ENCODE data around the gene CDKAL1.

The CDKAL1 gene

DNA sequence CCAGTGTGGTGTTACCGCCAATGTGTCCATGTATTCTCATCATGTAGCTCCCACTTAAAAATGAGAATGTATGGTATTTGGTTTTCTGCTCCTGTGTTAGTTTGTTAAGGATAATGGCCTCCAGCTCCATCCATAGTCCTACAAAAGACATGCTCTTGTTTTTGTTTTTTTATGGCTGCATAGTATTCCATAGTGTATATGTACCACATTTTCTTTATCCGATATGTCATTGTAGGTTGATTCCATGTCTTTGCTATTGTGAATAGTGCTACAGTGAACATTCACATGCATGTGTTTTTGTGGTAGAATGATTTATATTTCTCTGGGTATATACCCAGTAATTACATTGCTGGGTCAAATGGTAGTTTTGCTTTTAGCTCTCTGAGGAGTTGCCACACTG lies 207.2 kb downstream of the CDKAL1 start:
- H3K9me3 ChIP-seq (replicated peaks in 1 of 2; ENCODE audit: control insufficient read depth in 2 of 2, insufficient read depth in 1 of 2, low read depth in 1 of 2, low read length in 2 of 2), result peaks cover 0 to 5% of the 10 kb centered on the region in 2 donors
- H2BK15ac ChIP-seq (ENCODE audit: low read length), result no peak overlapping the region
- H4K8ac ChIP-seq (ENCODE audit: low read depth, low read length), result no peak overlapping the region
- no peak overlapping the region for H3K18ac ChIP-seq (ENCODE audit: low read length)
- no peak for DNase-seq (ENCODE audit: low spot score)
- H3K27ac ChIP-seq (replicated peaks; ENCODE audit: low read length), result no peak overlapping the region
- no peak overlapping the region for H2BK5ac ChIP-seq (ENCODE audit: low read length)
- no peak overlapping the region for H4K91ac ChIP-seq (ENCODE audit: low read depth, low read length, poor library complexity)
- no peak overlapping the region for H3K23ac ChIP-seq (ENCODE audit: low read depth, low read length, poor library complexity)
- no CpG with 5 or more reads among the region's 2 CpGs for WGBS, 2 donors (ENCODE audit: extremely low coverage in 2 of 2, insufficient read length in 2 of 2, insufficient replicate concordance in 1 of 2)
- H2AFZ ChIP-seq (ENCODE audit: low read length), result no peak overlapping the region
- H2AK5ac ChIP-seq (ENCODE audit: low read depth, low read length), result no peak overlapping the region
- H3K36me3 ChIP-seq (replicated peaks in 1 of 2; ENCODE audit: control insufficient read depth in 2 of 2, insufficient read depth in 2 of 2, low read length in 2 of 2), result no peaks in the 10 kb centered on the region
- H3K4me3 ChIP-seq (ENCODE audit: low read length in 2 of 2), result no peak overlapping the region
- H3K9ac ChIP-seq (ENCODE audit: low read depth, low read length, poor library complexity), result no peak overlapping the region
- no peaks in the 10 kb centered on the region for H3K79me1 ChIP-seq (ENCODE audit: low read depth, low read length)
- H3K4me1 ChIP-seq (ENCODE audit: control insufficient read depth in 2 of 2, insufficient read depth in 1 of 2, low read depth in 1 of 2, low read length in 2 of 2), result no peaks in the 10 kb centered on the region
- H2BK12ac ChIP-seq (ENCODE audit: low read length), result no peak overlapping the region
- H2BK120ac ChIP-seq (ENCODE audit: low read depth, low read length), result no peak overlapping the region
- H3K4me2 ChIP-seq (ENCODE audit: insufficient read depth, low read length, poor library complexity, severe bottlenecking), result no peak overlapping the region
- no peak overlapping the region for H3K14ac ChIP-seq (ENCODE audit: low read length)
- H3K27me3 ChIP-seq (ENCODE audit: control insufficient read depth in 3 of 3, insufficient read depth in 3 of 3, low read depth in 1 of 3, low read length in 3 of 3), result no peaks in the 10 kb centered on the region
- H3K4ac ChIP-seq (ENCODE audit: low read length), result no peak overlapping the region

DNA sequence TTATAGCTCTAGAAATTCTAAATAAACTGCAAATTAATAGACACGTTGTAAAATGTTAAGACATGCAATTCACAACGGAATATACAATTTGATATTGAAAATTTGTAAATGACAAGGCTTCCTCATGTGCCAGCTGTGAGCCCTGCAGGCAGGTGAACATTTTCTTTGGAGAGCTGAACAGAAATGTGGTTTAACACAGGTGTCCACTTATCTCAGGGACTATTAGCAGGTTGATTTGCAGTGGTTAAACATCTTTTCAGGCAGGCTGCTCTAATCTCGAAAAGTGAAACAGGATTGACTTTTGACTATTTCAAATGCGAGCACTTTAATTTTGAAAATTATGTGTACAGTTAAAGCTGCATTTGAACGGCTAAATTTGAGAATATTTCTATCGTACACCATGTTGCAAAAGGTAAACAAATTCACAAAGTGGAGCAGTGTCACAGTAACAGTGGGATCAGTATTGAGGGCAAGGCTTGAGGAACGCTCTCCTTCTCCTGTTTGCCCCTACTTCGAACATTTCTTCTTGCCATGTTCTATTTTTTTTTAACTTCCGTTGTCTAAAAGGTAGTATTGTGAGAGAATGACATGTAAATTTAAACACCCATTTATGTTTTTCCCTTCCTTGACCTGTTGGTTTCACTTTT lies 210.8 kb downstream of the CDKAL1 start:
- no peak overlapping the region for H2AFZ ChIP-seq (ENCODE audit: low read length)
- no peaks in the 10 kb centered on the region for H3K27me3 ChIP-seq (ENCODE audit: control insufficient read depth in 3 of 3, insufficient read depth in 3 of 3, low read depth in 1 of 3, low read length in 3 of 3)
- H3K18ac ChIP-seq (ENCODE audit: low read length), result no peak overlapping the region
- no peaks in the 10 kb centered on the region for H3K36me3 ChIP-seq (replicated peaks in 1 of 2; ENCODE audit: control insufficient read depth in 2 of 2, insufficient read depth in 2 of 2, low read length in 2 of 2)
- no peak overlapping the region for H2AK5ac ChIP-seq (ENCODE audit: low read depth, low read length)
- H3K4ac ChIP-seq (ENCODE audit: low read length), result no peak overlapping the region
- H3K79me1 ChIP-seq (ENCODE audit: low read depth, low read length), result no peaks in the 10 kb centered on the region
- H3K4me2 ChIP-seq (ENCODE audit: insufficient read depth, low read length, poor library complexity, severe bottlenecking), result no peak overlapping the region
- H3K4me1 ChIP-seq (ENCODE audit: control insufficient read depth in 2 of 2, insufficient read depth in 1 of 2, low read depth in 1 of 2, low read length in 2 of 2), result no peaks in the 10 kb centered on the region
- no peak overlapping the region for H3K27ac ChIP-seq (replicated peaks; ENCODE audit: low read length)
- no peak for DNase-seq (ENCODE audit: low spot score)
- no peak overlapping the region for H2BK15ac ChIP-seq (ENCODE audit: low read length)
- no peak overlapping the region for H4K91ac ChIP-seq (ENCODE audit: low read depth, low read length, poor library complexity)
- H3K14ac ChIP-seq (ENCODE audit: low read length), result no peak overlapping the region
- no peak overlapping the region for H3K23ac ChIP-seq (ENCODE audit: low read depth, low read length, poor library complexity)
- no peak overlapping the region for H2BK5ac ChIP-seq (ENCODE audit: low read length)
- peaks cover 0 to 7% of the 10 kb centered on the region in 2 donors for H3K9me3 ChIP-seq (replicated peaks in 1 of 2; ENCODE audit: control insufficient read depth in 2 of 2, insufficient read depth in 1 of 2, low read depth in 1 of 2, low read length in 2 of 2)
- H3K9ac ChIP-seq (ENCODE audit: low read depth, low read length, poor library complexity), result no peak overlapping the region
- no peak overlapping the region for H3K4me3 ChIP-seq (ENCODE audit: low read length in 2 of 2)
- no peak overlapping the region for H4K8ac ChIP-seq (ENCODE audit: low read depth, low read length)
- H2BK120ac ChIP-seq (ENCODE audit: low read depth, low read length), result no peak overlapping the region
- no peak overlapping the region for H2BK12ac ChIP-seq (ENCODE audit: low read length)
- no CpG with 5 or more reads among the region's 9 CpGs for WGBS, 2 donors (ENCODE audit: extremely low coverage in 2 of 2, insufficient read length in 2 of 2, insufficient replicate concordance in 1 of 2)

DNA sequence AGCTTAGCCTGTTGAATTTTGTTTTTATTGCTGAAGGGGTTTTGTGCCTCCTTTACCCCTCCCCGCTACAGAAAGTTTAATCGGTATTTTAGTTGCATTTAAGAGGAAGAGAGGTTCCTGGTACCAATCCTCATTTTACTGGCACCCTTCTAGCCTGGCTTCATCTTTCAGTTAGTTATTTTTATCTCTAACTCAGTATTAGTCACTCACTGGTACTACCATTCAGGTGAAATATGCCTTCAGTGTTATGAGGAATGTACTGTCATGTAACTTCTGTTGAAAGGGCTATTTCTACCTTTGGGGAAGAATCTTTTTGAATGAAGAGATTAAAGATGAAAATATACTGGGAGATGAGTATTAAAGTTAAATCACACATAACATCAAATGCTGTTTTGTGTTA lies 211.8 kb downstream of the CDKAL1 start:
- H4K91ac ChIP-seq (ENCODE audit: low read depth, low read length, poor library complexity), result no peak overlapping the region
- H3K9ac ChIP-seq (ENCODE audit: low read depth, low read length, poor library complexity), result no peak overlapping the region
- no peak overlapping the region for H3K4me3 ChIP-seq (ENCODE audit: low read length in 2 of 2)
- H2AK5ac ChIP-seq (ENCODE audit: low read depth, low read length), result no peak overlapping the region
- H3K4me1 ChIP-seq (ENCODE audit: control insufficient read depth in 2 of 2, insufficient read depth in 1 of 2, low read depth in 1 of 2, low read length in 2 of 2), result no peaks in the 10 kb centered on the region
- no peak overlapping the region for H2AFZ ChIP-seq (ENCODE audit: low read length)
- no peak overlapping the region for H2BK12ac ChIP-seq (ENCODE audit: low read length)
- H3K14ac ChIP-seq (ENCODE audit: low read length), result no peak overlapping the region
- no CpG with 5 or more reads among the region's 2 CpGs for WGBS, 2 donors (ENCODE audit: extremely low coverage in 2 of 2, insufficient read length in 2 of 2, insufficient replicate concordance in 1 of 2)
- H4K8ac ChIP-seq (ENCODE audit: low read depth, low read length), result no peak overlapping the region
- H3K23ac ChIP-seq (ENCODE audit: low read depth, low read length, poor library complexity), result no peak overlapping the region
- no peak overlapping the region for H2BK120ac ChIP-seq (ENCODE audit: low read depth, low read length)
- H2BK15ac ChIP-seq (ENCODE audit: low read length), result no peak overlapping the region
- H2BK5ac ChIP-seq (ENCODE audit: low read length), result no peak overlapping the region
- H3K79me1 ChIP-seq (ENCODE audit: low read depth, low read length), result no peaks in the 10 kb centered on the region
- H3K9me3 ChIP-seq (replicated peaks in 1 of 2; ENCODE audit: control insufficient read depth in 2 of 2, insufficient read depth in 1 of 2, low read depth in 1 of 2, low read length in 2 of 2), result peaks cover 0 to 7% of the 10 kb centered on the region in 2 donors
- H3K4ac ChIP-seq (ENCODE audit: low read length), result no peak overlapping the region
- DNase-seq (ENCODE audit: low spot score), result no peak
- H3K27ac ChIP-seq (replicated peaks; ENCODE audit: low read length), result no peak overlapping the region
- H3K27me3 ChIP-seq (ENCODE audit: control insufficient read depth in 3 of 3, insufficient read depth in 3 of 3, low read depth in 1 of 3, low read length in 3 of 3), result no peaks in the 10 kb centered on the region
- no peak overlapping the region for H3K4me2 ChIP-seq (ENCODE audit: insufficient read depth, low read length, poor library complexity, severe bottlenecking)
- H3K18ac ChIP-seq (ENCODE audit: low read length), result no peak overlapping the region
- no peaks in the 10 kb centered on the region for H3K36me3 ChIP-seq (replicated peaks in 1 of 2; ENCODE audit: control insufficient read depth in 2 of 2, insufficient read depth in 2 of 2, low read length in 2 of 2)

DNA sequence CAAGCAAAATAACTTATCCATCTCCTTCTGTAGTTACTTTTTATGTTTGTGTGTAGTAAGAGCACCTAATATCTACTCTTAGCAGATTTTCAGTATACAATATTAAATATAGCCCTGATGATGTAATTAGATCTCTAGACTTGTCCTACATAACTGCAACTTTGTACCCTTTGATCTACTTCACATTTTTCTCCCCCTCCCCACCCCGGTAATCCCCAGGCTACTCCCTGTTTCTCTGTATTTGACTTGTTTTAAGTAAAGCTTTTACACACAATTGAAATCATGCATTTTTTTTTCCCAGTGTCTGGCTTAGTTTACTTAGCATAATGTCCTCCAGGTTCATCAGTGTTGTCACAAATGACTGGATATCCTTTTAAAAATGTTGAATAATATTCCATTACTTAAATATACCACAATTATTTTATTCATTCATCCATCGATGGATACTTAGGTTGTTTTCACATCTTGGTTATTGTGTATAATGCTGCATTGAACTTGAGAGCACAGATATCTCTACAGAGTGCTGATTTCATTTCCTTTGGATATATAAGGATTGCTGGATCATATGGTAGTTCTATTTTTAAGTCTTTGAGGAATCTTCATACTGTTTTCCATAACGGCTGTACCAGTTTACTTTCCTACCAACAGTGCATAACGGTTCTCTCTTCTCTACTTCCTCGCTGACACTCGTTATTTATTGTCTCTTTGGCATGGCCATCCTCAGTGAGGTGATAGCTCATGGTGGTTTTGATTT lies 212.7 kb downstream of the CDKAL1 start:
- Histone ChIP-seq H4K8ac (ENCODE audit: low read depth, low read length) (no peak overlapping the region), H3K4me3 (ENCODE audit: low read length in 2 of 2) (no peak overlapping the region), H3K4me2 (ENCODE audit: insufficient read depth, low read length, poor library complexity, severe bottlenecking) (no peak overlapping the region), H3K27ac (replicated peaks; ENCODE audit: low read length) (no peak overlapping the region), H2AK5ac (ENCODE audit: low read depth, low read length) (no peak overlapping the region), H3K4me1 (ENCODE audit: control insufficient read depth in 2 of 2, insufficient read depth in 1 of 2, low read depth in 1 of 2, low read length in 2 of 2) (no peaks in the 10 kb centered on the region), H3K4ac (ENCODE audit: low read length) (no peak overlapping the region), H3K27me3 (ENCODE audit: control insufficient read depth in 3 of 3, insufficient read depth in 3 of 3, low read depth in 1 of 3, low read length in 3 of 3) (no peaks in the 10 kb centered on the region), H3K9me3 (replicated peaks in 1 of 2; ENCODE audit: control insufficient read depth in 2 of 2, insufficient read depth in 1 of 2, low read depth in 1 of 2, low read length in 2 of 2) (peaks cover 0 to 5% of the 10 kb centered on the region in 2 donors), H2BK120ac (ENCODE audit: low read depth, low read length) (no peak overlapping the region), H2BK12ac (ENCODE audit: low read length) (no peak overlapping the region), H3K14ac (ENCODE audit: low read length) (no peak overlapping the region), H3K9ac (ENCODE audit: low read depth, low read length, poor library complexity) (no peak overlapping the region), H2AFZ (ENCODE audit: low read length) (no peak overlapping the region), H2BK5ac (ENCODE audit: low read length) (no peak overlapping the region), H3K79me1 (ENCODE audit: low read depth, low read length) (no peaks in the 10 kb centered on the region), H3K36me3 (replicated peaks in 1 of 2; ENCODE audit: control insufficient read depth in 2 of 2, insufficient read depth in 2 of 2, low read length in 2 of 2) (no peaks in the 10 kb centered on the region), H4K91ac (ENCODE audit: low read depth, low read length, poor library complexity) (no peak overlapping the region), H3K18ac (ENCODE audit: low read length) (no peak overlapping the region), H2BK15ac (ENCODE audit: low read length) (no peak overlapping the region), H3K23ac (ENCODE audit: low read depth, low read length, poor library complexity) (no peak overlapping the region)
- DNase-seq (ENCODE audit: low spot score), result no peak
- WGBS, 2 donors (ENCODE audit: extremely low coverage in 2 of 2, insufficient read length in 2 of 2, insufficient replicate concordance in 1 of 2), result 67% methylated on average over 1 of the region's 6 CpGs; no CpG with 5 or more reads in 1 of the 2 donors

All from neuronal stem cell (in vitro differentiated cells).